HG03571 (cell line): Measurements from ENCODE around the gene DDX5.
"Not testable (repeated sequence)": the region's sequence is repeated elsewhere in the genome, so short reads cannot be mapped to it uniquely, and the experiment has no call there.

ENCODE experiments used
- ATAC-seq: cut with Tn5 transposase; IDR thresholded peaks from one replicate; pipeline ENCODE4 v1.9.1; 2021; ENCODE audit not compliant: unreplicated experiment

The DDX5 gene

DNA sequence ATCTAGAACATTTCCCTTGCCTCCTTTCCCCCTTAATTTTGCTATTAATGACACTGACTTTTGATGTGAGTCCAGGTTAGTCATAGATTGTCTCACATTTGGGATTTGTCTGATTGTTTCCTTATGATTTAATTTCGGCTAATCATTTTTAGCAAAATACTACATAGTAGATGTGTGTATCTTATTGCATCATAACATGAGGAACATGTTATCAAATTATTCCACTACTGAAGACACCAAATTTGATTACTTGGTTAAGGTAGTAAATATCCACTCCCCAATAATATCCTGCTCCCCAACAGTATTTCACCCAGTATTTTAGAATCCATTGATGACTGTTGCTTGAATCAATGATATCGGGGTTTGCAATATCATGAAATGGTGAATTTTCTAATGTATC is 12.0 kb downstream of the DDX5 start:
- no peak for ATAC-seq

DNA sequence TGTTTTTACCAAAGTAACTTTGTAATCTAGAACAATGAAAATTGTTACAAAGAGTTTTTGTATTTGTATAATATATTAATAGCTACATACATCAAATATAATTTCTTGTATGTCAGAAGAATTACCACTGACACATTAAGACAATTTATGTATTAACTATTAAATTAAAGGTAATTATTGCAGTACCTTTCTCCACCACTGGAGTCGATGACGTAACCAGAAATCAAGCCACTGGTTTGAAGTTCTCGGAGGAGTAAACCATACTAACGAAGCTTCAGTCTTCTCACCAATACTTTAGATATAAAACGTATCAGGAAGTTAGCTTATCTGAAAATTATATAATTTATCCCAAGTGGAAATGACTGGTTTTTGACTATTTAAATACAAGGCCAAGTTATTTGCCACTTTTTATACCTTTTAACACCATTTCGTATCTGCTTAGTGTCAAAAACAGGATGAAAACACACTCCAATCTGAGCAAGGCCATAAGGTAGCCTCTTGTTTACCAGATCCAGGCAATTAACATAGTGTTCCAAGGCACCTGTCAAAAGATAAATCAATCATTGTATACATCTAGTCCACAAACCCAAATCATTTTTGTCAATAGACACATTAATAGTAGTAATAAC is 13.5 kb downstream of the DDX5 start:
- ATAC-seq: no peak

DNA sequence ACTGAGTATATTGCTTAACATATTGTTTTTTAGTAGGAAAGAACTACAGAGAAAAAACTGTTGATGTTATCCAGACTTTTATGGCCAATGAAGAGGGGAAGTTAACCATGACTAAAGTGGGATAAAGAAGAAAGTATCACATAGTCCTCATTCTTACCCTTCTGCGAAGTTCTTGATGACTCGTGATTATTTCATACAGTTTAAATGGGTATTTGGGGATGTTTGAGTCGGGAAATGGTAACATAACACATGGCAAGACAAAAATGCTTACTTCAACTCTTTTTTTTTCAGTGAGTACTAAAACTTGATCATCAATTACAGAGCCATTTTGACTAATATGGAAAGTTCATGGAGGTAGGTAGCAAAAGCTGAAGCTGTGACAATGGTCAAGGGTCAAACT is 14.1 kb downstream of the DDX5 start:
- ATAC-seq: no peak

DNA sequence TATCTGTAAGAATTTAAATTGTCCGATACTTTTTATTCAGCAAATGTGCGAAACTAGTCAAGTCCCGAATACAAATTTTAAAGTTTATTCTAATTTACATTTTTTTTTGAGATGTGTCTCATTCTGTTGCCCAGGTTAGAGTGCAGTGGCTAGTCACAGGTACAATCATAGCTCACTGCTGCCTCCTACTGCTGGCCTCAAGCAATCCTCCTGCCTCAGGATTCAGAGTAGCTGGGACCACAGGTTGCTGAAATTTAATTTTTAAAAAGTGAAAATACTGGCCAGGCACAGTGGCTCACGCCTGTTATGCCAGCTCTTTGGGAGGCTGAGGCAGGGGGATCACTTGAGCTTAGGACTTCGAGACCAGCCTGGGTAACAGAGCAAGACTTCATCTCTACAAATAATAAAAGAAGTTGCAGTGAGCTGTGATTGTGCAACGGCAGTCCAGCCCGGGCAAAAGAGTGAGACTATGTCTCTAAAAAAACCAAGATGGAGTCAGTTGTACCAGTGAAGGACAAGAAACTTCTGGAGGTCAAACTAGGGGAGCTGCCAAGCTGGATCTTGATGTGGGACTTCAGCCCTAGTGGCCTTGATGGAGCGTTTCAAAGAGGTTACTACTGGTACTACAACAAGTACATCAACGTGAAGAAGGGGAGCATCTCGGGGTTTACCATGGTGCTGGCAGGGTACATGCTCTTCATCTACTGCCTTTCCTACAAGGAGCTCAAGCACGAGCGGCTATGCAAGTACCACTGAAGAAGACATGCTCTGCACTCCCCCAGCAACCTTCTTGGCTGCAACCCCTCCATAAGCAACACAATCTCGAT is 14.8 kb downstream of the DDX5 start:
- ATAC-seq: no peak

DNA sequence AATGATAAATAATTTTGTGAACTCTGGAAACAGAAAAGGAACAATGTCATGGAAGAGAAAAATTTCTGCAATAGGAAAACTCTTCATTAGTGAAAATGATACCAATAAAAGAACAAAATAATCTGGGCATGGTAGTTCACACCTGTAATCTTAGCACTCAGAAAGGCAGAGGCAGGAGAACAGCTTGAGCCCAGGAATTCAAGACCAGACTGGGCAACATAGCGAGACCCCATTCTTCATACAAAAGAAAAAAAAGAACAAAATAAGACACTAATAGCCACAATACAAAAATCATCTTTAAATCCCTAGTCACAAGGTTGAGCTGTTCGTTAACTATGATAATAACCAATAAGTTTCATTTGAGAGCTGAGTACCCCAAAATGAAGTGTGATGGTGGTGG is 17.8 kb downstream of the DDX5 start:
- no peak for ATAC-seq

DNA sequence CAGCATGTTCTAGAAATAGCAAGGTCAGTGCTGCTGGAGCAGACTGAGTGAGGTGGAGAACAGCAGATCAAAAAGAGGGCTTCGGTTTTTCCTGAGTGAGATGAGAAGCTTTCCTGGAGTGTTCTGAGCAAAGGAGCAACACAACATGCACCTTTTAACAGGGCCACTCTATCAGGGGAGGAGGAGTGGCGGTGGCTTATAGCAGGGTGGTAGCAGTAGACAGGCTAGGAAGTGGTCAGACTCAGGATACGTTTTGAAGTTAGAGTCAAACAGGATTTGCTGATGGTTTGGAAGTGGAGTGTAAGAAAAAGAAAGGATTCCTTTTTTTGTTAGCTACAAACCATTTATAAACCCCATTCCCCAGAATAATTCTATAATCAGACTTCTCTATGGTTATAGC is 21.7 kb downstream of the DDX5 start:
- ATAC-seq: no peak

DNA sequence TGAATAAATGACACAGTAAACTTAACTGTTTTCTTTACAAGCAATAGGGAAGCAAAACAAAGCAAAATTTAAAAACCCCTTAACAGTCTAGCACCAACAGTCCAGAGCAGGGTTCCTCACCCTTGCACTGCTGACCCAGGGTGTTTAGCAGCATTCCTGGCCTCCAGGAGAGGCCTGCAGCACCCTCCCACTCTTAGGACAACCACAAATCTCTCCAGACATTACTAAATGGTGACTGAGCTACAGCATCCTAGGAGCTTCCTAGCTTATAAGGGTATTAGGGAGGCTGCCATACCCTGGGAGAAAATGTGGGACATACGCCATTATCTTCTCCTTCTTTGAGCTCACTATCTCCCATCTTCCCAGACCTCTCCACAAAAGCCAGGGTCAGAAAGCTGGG is 25.1 kb downstream of the DDX5 start:
- no peak for ATAC-seq

DNA sequence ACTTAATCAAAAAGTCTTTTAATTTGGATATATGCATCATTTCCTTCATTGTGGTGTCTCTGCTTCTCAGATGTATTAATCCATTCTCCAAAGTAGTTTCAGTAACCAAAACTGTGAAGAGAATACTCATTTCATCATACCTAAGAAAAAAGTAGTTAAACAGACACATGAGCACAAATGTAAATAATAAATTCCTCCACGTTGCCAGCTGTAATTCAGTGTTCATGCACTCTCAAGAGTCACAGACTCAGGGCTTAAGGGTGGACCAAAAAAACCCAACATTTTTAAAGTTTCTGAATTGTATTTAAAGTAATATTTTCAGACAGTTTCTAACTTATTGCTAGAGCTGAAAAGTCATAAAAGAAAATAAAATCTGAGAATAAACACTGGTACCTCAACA is 28.2 kb downstream of the DDX5 start:
- ATAC-seq: no peak

DNA sequence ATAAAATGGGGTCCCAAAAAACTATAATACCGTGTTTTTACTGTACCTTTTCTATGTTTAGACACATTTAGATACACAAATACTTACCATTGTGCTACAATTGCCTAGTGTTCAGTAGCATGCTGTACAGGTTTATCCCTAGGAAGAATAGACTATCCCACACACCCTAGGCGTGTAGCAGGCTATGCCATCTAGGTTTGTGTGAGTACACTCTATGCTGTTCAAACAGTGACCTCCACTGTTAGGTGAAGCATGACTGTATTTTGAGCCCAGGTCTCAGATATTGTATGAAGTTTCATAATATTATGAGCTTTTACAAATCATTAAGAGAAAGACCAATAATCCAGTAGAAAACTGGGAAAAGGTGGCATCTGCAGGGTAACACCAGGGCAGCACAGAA is 33.5 kb downstream of the DDX5 start:
- no peak for ATAC-seq

DNA sequence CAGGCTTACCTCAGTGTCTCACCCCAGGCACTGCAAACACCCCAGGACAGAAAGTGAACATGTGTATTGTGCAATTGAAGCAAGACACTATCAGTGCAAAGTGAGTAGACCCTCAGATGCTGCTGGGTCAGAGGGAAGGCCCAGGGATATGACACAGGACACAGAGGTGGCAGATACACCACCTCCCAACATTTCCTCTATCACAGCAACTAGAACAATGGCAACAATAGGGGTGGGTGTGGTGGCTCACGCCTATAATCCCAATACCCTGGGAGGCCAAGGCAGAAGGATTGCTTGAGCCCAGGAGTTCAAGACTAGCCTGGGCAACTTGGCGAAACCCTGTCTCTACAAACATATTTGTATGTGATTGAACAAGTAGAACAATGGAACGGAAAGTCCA is 34.6 kb downstream of the DDX5 start:
- no peak for ATAC-seq

DNA sequence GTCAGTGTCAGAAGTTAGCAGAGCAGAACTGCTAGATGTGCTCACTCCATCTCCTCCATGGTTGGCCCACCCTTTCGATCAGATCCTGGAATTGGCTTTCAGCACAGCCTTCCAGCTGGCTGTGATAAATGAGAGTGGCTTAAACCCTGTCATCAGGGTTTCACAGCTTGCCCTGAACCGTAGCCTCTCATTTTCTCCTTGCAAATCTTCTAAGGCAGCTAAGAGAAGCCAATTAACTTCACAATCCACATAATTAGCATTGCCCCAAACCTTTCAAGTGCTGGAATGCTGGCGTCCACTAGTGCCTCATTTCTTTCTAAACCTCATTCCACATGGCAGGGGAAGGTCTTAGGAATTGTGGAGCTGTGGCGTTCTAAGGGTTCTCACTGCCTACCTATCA is 35.5 kb downstream of the DDX5 start:
- no peak for ATAC-seq

DNA sequence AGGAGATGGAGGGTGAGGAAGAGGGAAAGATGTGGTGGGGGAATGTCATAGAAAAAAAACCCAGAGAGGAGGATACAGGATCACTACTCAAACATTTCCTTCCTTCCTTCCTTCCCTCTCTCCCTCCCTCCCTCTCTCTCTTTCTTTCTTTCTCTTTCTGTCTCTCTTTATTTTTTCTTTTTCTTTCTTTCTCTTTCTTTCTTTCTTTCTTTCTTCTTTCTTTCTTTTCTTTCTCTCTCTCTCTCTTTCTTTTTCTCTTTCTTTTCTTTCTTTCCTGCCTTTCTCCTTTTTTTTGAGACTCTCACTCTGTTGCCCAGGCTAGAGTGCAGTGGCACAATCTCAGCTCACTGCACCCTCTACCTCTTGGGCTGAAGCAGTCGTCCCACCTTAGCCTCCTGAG is 39.3 kb downstream of the DDX5 start:
- not testable (repeated sequence) for ATAC-seq

DNA sequence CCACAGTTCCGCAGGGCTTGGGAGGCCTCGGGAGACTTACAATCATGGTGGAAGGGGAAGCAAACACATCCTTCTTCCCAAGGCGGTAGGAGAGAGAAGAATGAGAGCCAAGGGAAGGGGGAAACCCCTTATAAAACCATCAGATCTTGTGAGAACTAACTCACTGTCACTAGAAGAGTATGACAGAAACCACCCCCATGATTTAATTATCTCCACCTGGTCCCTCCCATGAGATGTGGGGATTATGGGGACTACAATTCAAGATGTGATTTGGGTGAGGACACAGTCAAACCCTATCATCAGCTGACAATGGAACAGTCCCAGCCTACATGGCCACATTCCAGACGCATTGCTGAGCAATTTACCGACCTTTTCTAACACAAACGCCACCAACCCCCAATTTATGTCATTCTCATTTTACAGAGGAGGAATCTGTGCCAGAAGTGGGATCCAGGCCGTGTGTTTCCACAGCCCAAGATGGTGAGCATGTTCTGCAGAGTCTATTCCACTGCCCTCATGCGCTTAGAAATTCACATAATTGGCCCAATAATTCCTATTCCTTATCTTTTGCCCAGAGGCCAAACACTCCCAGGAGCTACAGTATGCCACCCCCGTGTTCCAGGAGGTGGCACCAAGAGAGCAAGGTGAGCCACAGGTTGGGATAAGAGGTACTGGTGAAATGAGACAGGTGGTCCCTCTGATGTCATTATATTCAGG is 39.9 kb downstream of the DDX5 start:
- no peak for ATAC-seq

DNA sequence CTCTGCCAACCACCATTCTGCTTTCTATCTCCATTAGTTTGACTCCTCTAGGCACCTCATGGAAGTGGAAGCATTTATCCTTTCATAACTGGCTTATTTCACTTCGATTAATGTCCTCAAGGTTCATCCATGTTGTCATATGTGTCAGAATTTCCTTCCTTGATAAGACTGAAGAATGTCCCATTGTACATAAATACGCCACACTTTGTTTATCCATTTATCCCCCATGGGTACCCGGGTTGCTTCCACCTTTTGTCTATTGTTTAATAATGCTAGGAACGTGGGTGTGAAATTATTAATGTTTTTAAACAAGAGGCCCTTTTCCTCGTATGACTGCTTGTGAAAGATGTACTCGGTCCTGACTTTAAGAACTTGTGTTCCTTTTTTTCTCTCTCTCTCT is 44.3 kb downstream of the DDX5 start:
- no peak for ATAC-seq

DNA sequence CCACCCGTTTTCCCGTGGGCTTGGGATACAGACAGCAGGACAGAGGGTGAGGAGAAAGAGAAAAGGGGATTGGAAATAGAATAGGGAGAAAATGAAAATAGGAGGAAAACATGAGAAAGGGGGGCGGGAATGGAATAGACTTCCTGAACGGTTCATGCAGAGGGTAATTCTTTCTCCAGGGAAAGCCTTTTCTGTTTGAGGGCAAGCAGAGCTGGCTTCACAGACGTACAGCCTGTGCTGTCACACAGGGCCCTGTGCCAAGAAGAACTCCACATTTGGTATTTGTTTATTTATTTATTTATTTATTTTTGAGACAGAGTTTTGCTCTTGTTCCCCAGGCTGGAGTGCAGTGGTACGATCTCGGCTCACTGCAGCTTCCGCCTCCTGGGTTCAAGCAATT is 45.1 kb downstream of the DDX5 start:
- ATAC-seq: no peak

DNA sequence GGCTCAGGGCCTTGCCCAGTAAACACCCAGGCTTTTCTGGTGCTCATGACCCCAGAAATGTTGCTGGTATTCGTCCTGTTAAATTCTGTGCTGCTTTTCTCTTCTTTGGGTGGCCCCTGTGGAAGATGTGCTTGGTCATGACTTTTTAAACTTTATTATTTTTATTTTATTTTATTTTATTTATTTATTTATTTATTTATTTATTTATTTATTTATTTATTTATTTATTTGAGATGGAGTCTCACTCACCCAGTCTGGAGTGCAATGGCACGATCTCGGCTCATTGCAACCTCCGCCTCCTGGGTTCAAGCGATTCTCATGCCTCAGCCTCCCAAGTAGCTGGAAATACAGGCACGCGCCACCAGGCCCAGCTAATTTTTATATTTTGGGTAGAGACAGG is 46.3 kb downstream of the DDX5 start:
- ATAC-seq: not testable (repeated sequence)

DNA sequence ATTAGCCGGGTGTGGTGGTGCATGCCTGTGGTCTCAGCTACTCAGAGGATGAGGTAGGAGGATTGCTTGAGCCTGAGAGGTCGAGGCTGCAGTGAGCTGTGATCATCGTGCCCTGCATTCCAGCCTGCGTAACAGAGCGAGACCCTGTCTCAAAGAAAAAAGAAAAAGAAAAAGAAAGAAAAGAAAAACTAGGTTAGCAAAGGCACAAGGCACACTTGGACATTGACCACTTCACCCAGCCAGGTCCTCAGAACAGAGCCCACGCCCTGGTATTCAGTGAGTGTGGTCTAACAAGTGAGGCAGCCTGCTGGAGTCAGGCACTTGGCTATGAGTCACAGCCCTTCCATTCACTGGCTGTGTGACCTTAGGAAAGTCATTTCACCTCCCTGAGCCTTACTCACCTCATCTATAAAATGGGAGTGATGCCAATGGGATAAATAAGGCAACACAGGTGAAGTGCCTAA is 46.8 kb downstream of the DDX5 start:
- ATAC-seq: no peak

DNA sequence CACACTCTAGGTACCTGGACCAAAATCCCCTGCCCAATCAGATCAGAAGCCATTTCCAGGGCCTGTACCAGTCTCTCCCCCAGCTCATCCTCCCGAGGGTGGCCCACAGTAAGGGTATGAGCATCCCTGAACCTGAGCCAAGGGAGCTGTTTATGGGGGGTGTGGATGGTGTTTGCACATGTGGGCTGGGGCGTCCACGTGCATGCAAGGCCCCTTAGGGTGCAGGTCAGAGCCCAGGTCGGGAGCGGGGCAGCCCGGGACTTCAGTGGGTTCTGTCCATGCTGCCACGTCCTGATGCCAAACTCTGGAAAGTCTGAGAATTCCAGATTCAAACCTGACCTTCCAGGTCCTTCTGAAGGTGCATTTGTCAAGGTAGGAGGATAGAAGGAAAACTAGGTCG is 47.3 kb downstream of the DDX5 start:
- no peak for ATAC-seq

DNA sequence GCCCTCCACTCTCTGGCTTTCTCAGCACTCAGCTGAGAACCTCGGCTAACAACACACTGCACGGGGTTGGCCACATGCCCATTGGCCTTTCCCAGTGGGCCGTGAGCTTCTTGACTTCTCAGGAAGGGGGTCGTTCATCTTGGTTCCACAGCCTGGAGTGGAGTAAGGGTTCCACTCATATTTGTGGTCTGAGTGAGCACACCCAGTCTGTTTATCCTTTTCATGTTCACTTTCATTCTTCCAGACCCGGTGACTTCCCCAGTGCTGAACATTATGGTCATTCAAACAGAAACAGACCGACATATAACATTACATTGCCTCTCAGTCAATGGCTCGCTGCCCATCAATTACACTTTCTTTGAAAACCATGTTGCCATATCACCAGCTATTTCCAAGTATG is 48.9 kb downstream of the DDX5 start:
- no peak for ATAC-seq

DNA sequence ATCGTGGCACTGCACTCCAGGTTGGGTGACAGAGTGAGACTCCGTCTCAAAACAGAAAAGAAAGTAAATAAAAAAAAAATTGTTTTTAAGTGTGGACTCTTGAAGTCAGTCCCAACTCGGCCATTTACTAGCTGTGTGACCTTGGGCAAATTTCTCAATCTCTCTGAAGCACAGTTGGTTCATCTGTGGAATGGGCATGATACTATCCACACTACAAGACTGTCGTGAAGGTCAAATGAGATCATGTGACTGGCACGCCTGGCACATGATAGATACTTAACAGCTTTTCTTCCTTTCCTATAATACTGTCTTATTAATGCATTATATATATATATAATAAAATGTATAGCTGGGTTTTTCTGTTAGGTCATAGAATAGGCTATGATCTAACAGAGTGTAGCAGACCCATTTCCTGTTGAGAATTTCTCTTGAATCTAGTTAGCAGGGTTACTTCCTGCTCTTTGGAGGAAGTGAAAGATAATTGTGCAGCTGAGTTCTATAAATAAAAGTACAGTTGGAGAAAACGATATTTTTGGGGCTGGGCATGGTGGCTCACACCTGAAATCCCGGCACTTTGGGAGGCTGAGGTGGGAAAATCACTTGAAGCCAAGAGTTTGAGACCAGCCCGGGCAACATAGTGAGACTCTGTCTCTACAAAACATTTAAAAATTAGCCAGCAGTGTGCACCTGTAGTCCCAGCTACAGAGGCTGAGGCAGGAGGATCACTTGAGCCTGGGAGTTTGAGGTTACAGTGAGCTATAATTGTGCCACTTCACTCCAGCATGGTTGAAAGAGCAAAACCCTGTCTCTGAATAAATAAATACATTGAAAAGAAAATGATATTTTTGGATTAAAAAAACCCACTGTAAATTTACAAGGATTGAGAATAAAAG is 49.9 kb downstream of the DDX5 start:
- peak; percentile 62 for ATAC-seq

DNA sequence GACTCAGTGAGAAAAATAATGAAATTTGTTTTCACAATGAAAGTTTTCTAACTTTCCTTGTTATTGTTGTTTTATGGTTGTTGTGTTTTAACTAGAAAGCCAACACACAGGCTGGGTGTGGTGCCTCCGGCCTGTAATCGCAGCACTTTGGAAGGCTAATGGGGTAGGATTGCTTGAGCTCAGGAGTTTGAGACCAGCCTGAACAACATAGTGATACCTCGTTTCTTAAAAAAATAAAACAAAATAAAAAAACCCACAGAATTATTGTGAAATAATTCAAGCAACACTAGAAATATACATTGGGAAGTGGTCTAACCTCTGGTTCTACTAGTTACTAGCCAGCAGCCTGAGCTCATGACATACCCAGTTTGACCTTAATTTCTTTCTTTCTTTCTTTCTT is 56.5 kb downstream of the DDX5 start:
- ATAC-seq: no peak
